DOHH2 (cell line): Measurements from ENCODE around the gene PLCB3.

Experiments
- H3F3A ChIP-seq: fragments of 200-600 bp; sonication (generic), shearing (Covaris generic); 2 replicates; pipeline ENCODE4 v1.6.0; 2016; ENCODE audit warnings: antibody characterized with exemption, mild to moderate bottlenecking; ENCODE audit not compliant: control insufficient read depth, insufficient read depth
- H3K27ac ChIP-seq: fragments of 200-600 bp; sonication (generic); 2 replicates; pipeline ENCODE4 v1.5.1; 2014; ENCODE audit warnings: low read depth, mild to moderate bottlenecking, low read length, moderate library complexity
- H3K27me3 ChIP-seq: fragments of 200-600 bp; sonication (generic); 2 replicates; pipeline ENCODE4 v1.6.1; 2014; ENCODE audit warnings: mild to moderate bottlenecking, low read length, mixed read lengths; ENCODE audit not compliant: control insufficient read depth
- H3K36me3 ChIP-seq: fragments of 200-600 bp; sonication (generic); 2 replicates; pipeline ENCODE4 v1.6.1; 2014; ENCODE audit warnings: mild to moderate bottlenecking, low read length, moderate library complexity, mixed read lengths; ENCODE audit not compliant: control insufficient read depth
- H3K4me1 ChIP-seq: fragments of 200-600 bp; sonication (generic); 2 replicates; pipeline ENCODE4 v1.6.1; 2014; ENCODE audit warnings: mild to moderate bottlenecking, low read length, mixed read lengths; ENCODE audit not compliant: control insufficient read depth
- H3K4me2 ChIP-seq: fragments of 200-600 bp; sonication (generic); 2 replicates; pipeline ENCODE4 v1.6.0; 2014; ENCODE audit warnings: mild to moderate bottlenecking, low read length, moderate library complexity
- H3K4me3 ChIP-seq: fragments of 200-600 bp; sonication (generic); 2 replicates; pipeline ENCODE4 v1.5.1; 2014; ENCODE audit warnings: mild to moderate bottlenecking, low read length, mixed read lengths
- H3K79me2 ChIP-seq: fragments of 200-600 bp; sonication (generic); 2 replicates; pipeline ENCODE4 v1.6.1; 2014; ENCODE audit warnings: mild to moderate bottlenecking, low read length, mixed read lengths; ENCODE audit not compliant: control insufficient read depth
- H3K9me2 ChIP-seq: fragments of 200-600 bp; sonication (generic); replicated peaks from 2 replicates; pipeline ENCODE4 v1.6.1; 2014; ENCODE audit warnings: mild to moderate bottlenecking, low read length, mixed read lengths; ENCODE audit not compliant: control insufficient read depth
- H3K9me3 ChIP-seq: fragments of 200-600 bp; sonication (generic); 2 replicates; pipeline ENCODE4 v1.6.1; 2014; ENCODE audit warnings: antibody characterized with exemption, low read length, mixed read lengths; ENCODE audit not compliant: control insufficient read depth, insufficient read depth
- H4K20me1 ChIP-seq: fragments of 200-600 bp; sonication (generic); 2 replicates; pipeline ENCODE4 v1.6.0; 2014; ENCODE audit warnings: low read depth, mild to moderate bottlenecking, antibody characterized with exemption, low read length, moderate library complexity; ENCODE audit not compliant: control insufficient read depth, insufficient read depth
- CTCF ChIP-seq: fragments of 200-600 bp; sonication (generic); IDR thresholded peaks from one replicate; pipeline ENCODE4 v1.5.1; 2014; ENCODE audit warnings: antibody characterized with exemption, mild to moderate bottlenecking, low read depth, low read length; ENCODE audit not compliant: poor library complexity, severe bottlenecking
- EZH2phosphoT487 ChIP-seq: fragments of 200-600 bp; sonication (generic); IDR thresholded peaks from 2 replicates; pipeline ENCODE4 v1.6.1; 2017; ENCODE audit warnings: borderline replicate concordance, mild to moderate bottlenecking, antibody characterized with exemption, low read length, moderate library complexity, mixed read lengths

Gene PLCB3

GRCh38 chr11:64295760-64296159 lies 44.4 kb downstream of the PLCB3 start:
- Histone ChIP-seq H3K27ac (no peak overlapping the region), H3K36me3 (no peaks in the 10 kb centered on the region), H3K4me1 (peaks cover 10% of the 10 kb centered on the region), H3K4me2 (no peak overlapping the region), H4K20me1 (no peaks in the 10 kb centered on the region), H3K4me3 (no peak overlapping the region), H3K9me3 (no peaks in the 10 kb centered on the region), H3K79me2 (no peaks in the 10 kb centered on the region), H3K9me2 (no peaks in the 10 kb centered on the region), H3K27me3 (peaks cover 92% of the 10 kb centered on the region), H3F3A (no peaks in the 10 kb centered on the region)
- no peak for TF ChIP-seq EZH2phosphoT487
- TF ChIP-seq CTCF, result no peak

GRCh38 chr11:64296236-64296635 lies 44.9 kb downstream of the PLCB3 start:
- H3K27me3 ChIP-seq, result peaks cover 90% of the 10 kb centered on the region
- no peak for TF ChIP-seq EZH2phosphoT487
- TF ChIP-seq CTCF, result no peak
- H3K36me3 ChIP-seq, result no peaks in the 10 kb centered on the region
- no peaks in the 10 kb centered on the region for H4K20me1 ChIP-seq
- no peak overlapping the region for H3K4me2 ChIP-seq
- no peaks in the 10 kb centered on the region for H3F3A ChIP-seq
- no peak overlapping the region for H3K27ac ChIP-seq
- no peaks in the 10 kb centered on the region for H3K79me2 ChIP-seq
- peaks cover 15% of the 10 kb centered on the region for H3K4me1 ChIP-seq
- H3K9me2 ChIP-seq, result no peaks in the 10 kb centered on the region
- no peak overlapping the region for H3K4me3 ChIP-seq
- H3K9me3 ChIP-seq, result no peaks in the 10 kb centered on the region

- no peaks in the 10 kb centered on the region for H3K79me2 ChIP-seq
- H3K4me1 ChIP-seq, result peaks cover 15% of the 10 kb centered on the region
- H3K9me2 ChIP-seq, result no peaks in the 10 kb centered on the region
- no peaks in the 10 kb centered on the region for H3K36me3 ChIP-seq
- H3K4me3 ChIP-seq, result no peak overlapping the region
- H3K4me2 ChIP-seq, result no peak overlapping the region
- H3K9me3 ChIP-seq, result no peaks in the 10 kb centered on the region
- TF ChIP-seq CTCF (no peak), EZH2phosphoT487 (no peak)
- no peak overlapping the region for H3K27ac ChIP-seq
- no peaks in the 10 kb centered on the region; the same call in 1 of the 2 replicates for H3F3A ChIP-seq
- H3K27me3 ChIP-seq, result peaks cover 85% of the 10 kb centered on the region
- H4K20me1 ChIP-seq, result no peaks in the 10 kb centered on the region
These were observed 45.7 kb downstream of the PLCB3 start for GRCh38 chr11:64296830-64297698.
